HG02588 (cell line): ENCODE results near the gene ATP7B.

Experiments
- ATAC-seq: cut with Tn5 transposase; IDR thresholded peaks from one replicate; pipeline ENCODE4 v1.9.1; 2021; ENCODE audit warnings: mild to moderate bottlenecking, moderate library complexity; ENCODE audit not compliant: unreplicated experiment

Gene ATP7B

DNA sequence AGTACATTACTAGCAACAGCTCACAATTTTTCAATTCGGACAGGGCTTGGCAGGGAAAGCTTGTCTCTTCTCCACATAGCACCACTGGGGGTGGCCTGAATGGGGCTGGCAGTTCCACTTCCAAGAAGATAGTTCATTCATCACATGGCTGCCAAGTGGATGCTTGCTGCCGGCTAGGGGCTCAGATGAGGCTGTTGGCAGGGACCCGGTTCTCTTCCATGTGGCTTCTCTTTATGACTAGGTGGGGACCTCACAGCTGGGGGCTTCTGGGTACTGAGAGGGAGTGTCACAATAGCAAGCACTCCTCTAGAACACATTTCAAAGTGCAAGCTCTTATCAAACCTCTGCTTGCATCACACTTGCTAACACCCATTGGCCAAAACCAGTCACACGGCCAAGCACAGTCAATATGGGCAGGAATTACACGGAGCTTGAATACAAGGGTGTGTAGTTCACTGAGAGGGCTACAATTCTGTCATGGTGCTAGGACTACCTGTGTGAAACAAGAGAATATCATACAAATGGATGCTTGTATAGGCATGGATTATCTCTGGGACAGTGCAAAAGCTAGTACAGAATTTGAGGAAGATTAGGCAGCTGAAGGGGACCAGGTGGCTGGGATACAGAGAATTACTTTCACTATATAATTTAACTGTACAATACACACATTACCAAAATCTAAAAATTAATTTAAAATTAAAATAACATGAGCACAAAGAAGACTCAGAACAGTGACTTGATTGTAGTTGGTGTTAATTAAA is 32.3 kb downstream of the ATP7B start:
- no peak for ATAC-seq

GRCh38 chr13:51977625-51978024 is 33.6 kb downstream of the ATP7B start:
- no peak for ATAC-seq

DNA sequence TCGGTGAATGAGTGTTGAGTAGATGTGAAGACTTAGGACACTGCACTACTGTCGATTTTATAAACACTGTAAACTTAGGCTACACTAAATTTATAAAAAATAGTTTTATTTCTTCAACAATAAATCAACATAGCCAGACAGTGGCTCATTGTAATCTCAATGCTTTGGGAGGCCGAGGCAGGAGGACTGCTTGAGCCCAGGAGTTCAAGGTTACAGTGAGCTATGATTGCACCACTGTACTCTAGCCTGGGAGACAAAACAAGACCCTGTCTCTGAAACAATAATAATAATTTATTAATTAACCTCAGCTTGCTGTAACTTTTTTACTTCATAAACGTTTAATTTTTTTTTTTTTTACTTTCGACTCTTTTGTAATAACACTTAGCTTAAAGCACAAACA is 34.4 kb downstream of the ATP7B start:
- ATAC-seq, result no peak

GRCh38 chr13:51976423-51976822 is 34.8 kb downstream of the ATP7B start:
- ATAC-seq, result no peak

DNA sequence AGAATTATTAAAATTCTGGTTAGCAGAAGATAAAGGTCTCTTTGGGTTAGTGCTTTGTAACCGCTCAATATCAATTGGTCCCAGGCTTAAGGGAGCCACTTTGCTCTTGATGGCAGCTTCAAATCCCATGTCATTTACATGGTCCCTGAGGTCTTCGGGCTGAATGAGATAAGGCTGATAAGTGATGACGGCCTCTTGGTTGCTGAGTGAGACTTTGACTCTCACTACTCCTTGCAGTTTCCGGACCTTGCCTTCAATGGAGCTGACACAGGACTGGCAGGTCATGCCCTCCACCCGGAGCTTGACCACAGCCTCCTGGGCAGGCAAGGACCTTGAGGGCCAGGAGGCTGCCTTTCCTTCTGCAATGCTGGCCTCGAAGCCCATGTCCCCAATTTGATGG is 36.8 kb downstream of the ATP7B start:
- ATAC-seq, result no peak

DNA sequence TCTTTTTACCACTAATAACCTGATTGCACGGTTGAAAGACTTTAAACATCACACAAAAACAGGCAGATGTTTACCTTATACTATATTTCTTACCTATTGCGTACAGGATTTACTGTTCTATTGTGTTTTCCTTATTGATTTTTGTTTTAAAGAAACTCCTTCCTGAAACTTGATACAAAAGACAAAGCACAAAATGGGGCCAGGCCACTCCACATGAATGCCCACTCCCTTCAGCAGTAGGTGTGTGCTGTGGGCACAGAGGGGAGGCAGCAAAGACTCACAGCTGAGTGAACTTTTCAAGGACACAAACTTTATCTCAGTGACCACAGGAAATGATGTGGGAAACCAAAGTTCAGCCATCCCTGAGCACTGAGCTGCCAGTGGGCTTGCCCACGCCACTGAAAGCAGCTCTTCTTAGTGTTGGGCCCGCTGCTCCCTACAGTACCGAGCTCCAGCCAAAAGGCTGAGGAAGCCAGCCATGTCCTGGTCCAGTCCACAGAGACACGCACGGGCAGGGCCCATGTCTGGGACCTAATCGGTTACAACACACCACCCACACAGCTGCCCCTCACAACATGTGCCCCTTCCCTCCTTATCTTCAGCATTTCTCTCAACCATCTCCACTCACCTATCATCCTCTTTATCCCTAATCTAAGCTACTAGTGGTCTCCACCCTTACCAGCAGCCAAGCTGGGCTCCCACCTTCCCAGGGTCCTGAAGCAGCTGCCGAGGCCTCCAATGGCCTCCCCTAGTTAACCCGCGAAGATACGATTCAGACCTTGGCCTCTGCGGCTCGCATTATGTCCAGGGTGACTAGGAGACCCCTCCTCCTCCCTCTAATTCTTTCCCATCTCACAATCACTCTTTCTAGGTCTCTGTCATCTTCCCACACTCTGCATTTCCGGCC is 39.5 kb downstream of the ATP7B start:
- no peak for ATAC-seq

GRCh38 chr13:51970349-51970748 is 40.9 kb downstream of the ATP7B start:
- no peak for ATAC-seq

GRCh38 chr13:51967482-51968446 is 43.5 kb downstream of the ATP7B start:
- no peak for ATAC-seq

DNA sequence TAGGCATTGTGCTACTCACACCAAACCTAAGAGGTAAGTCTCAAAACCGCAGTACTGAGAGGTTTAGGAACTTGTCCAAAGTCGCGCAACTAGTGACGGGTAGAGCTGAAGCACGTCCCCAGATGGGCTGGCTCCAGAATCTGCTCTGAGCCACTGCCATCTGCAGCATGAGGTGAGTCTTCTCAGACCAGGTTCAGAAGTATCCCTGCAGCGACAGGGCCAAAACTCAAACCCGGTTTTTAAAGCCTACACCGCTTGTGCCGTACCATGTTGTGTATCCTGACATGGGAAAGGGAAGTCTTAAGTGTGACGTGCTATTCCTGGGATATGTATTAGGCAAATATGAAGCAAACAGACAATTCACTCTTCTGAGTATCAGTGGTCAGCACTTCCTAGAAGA is 45.1 kb downstream of the ATP7B start:
- ATAC-seq, result no peak

- ATAC-seq, result no peak
These were observed 49.5 kb downstream of the ATP7B start for GRCh38 chr13:51961493-51962403.

DNA sequence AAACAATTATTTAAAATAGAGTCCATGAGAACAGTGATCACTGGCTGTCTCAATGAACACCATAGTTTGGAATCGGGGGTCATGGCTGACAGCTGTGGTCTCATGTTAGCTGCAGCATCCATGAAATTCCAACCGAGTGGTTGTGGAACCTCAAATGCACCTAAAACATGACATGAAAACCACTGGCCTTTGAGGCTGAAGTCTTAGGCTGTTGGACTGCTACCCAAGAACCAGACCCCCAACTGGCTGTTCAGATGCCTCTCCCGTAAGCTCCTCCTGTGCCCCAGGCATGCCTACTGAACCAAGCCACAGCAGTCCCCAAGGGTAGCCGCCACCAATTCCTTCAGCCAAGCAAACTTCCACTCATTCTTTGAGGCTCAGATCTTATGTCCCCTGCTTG is 50.5 kb downstream of the ATP7B start:
- ATAC-seq, result no peak

DNA sequence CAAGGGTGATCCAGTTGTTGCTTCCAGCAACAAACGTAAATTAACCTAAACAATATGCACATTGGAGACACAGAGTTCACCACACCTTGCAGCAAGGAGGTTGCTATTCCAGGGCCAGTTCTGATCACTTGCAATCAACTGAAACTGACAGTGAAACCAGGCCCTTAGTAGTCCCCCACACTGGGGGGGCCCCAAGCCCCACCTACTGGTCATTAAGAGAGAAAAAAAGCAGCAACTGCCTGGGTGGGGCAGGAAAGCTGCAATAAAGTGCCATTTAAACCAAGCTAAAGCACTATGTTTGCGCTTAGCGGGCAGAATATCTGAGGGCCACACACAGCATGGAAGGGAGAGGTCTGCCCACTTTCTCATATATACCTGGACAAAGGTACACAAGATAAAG is 51.5 kb downstream of the ATP7B start:
- peak; percentile 80 for ATAC-seq

DNA sequence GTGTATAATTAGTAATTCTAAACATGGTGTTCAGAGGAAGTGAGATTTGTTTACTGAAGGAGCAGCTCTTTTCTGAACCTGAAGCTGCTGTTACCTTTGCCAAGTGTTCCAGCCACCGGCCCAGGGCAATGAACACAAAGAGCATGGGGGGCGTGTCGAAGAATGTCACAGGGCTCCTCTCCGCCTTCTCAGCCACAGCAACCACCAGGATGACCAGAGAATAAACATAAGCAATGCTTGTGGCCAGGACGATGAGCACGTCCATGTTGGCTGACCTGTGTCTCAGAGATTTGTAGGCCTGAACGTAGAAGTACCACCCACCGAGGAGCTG is 53.1 kb downstream of the ATP7B start:
- no peak for ATAC-seq

DNA sequence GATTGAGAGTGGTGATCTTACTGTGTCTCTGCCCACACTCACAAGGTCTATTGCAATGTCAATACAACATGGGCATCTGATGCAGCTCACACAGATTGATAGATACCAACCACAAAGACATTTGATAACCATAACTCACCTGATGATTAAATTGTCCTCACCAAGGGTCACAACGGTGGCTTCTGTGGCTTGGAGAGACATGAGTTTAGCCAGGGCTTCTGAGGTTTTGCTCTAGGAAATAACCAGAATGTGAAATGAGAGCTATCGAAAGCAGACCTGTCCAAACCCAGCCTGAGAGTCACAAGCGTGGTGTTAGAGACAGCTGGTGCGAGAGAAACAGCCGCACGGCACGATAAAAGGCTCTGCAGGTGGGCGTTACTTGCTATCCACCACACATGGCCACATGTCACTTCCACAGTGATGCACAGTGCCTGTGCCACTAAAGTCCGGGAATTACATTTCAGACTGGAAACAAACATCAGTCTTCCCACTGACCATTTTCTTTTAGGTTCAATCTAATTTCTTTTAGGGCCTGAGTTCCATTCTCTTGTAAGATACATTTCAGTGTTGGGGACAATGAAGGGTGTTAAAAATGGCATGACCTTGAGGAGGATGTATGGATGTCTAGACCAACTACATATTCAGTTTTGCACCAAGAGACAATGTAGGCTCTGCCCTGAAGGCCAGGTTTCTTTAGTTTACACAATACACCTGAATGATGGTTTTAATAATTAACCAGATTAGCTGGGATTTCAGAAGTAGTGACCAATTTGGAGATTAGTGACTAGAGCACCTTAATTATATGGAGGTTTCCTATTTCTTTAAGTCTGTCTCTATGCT is 53.7 kb downstream of the ATP7B start:
- no peak for ATAC-seq

GRCh38 chr13:51956717-51957116 is 54.5 kb downstream of the ATP7B start:
- no peak for ATAC-seq

DNA sequence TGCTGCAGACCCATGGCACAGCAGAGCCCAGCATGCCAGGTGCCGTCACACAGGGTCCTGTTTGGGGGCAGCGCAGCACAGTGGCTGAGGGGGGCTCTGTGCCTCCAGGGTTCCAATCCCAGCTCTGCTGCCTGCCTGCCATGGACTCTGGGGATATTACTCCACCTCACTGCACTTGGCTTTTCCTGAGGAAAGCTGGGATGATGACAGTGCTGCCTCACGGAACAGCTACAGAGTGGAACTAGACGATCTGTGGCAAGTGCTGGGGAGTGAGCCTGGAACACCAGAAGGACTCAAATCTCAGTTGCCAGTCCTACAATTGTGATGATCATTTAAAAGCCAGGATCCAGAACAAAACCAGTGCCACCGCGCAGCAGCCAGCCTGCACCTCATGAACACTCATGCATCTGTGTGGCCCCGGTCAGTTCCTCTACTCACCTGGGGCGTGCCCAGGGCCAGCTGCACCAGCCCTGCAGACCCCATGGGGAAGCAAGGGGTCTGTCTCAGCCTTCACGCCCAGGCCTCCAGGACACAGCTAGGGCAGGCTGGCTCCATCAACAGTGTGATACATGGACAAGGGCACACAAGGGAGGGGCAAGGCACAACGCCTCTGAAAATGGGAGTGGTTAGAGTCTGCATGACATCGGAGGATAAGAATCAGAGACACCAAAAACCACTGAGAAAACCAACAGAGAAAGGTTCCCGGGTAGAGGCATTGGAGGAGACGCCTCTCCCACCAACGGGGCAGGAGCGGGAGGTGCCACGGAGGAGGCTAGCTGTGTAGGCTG is 55.2 kb downstream of the ATP7B start:
- ATAC-seq, result no peak

- ATAC-seq, result no peak
These were observed 55.9 kb downstream of the ATP7B start for GRCh38 chr13:51955281-51955771.
